CD4-positive, alpha-beta T cell treated with Interleukin-15 for 1 hour (primary cell): Measurements from ENCODE around the gene KCNMA1.

ENCODE experiments used
- DNase-seq: peaks from one replicate; pipeline ENCODE4 v3.0.0-alpha.2; 2020

Gene KCNMA1

GRCh38 chr10:76991621-76992020 lies 646.0 kb downstream of the KCNMA1 start:
- DNase-seq, result no peak

- no peak for DNase-seq
These were observed 647.0 kb downstream of the KCNMA1 start for GRCh38 chr10:76990561-76990960.

- peak; percentile 36 for DNase-seq
These were observed 652.8 kb downstream of the KCNMA1 start for GRCh38 chr10:76984559-76985443.

GRCh38 chr10:76983624-76984023 lies 654.0 kb downstream of the KCNMA1 start:
- no peak for DNase-seq

GRCh38 chr10:76982671-76983070 lies 654.9 kb downstream of the KCNMA1 start:
- DNase-seq, result no peak

GRCh38 chr10:76981251-76981650 lies 656.4 kb downstream of the KCNMA1 start:
- no peak for DNase-seq

GRCh38 chr10:76977901-76978300 lies 659.7 kb downstream of the KCNMA1 start:
- DNase-seq, result no peak

GRCh38 chr10:76977046-76977445 lies 660.6 kb downstream of the KCNMA1 start:
- DNase-seq, result no peak

GRCh38 chr10:76976142-76976541 lies 661.5 kb downstream of the KCNMA1 start:
- no peak for DNase-seq

GRCh38 chr10:76975126-76975525 lies 662.5 kb downstream of the KCNMA1 start:
- no peak for DNase-seq

GRCh38 chr10:76974017-76974691 lies 663.5 kb downstream of the KCNMA1 start:
- DNase-seq, result no peak

- DNase-seq, result no peak
These were observed 664.3 kb downstream of the KCNMA1 start for GRCh38 chr10:76973091-76974016.

- no peak for DNase-seq
These were observed 665.1 kb downstream of the KCNMA1 start for GRCh38 chr10:76972541-76972940.

GRCh38 chr10:76971547-76972170 lies 665.9 kb downstream of the KCNMA1 start:
- no peak for DNase-seq

GRCh38 chr10:76970711-76971519 lies 666.7 kb downstream of the KCNMA1 start:
- DNase-seq, result no peak

- DNase-seq, result no peak
These were observed 668.2 kb downstream of the KCNMA1 start for GRCh38 chr10:76969366-76969948.

- DNase-seq, result no peak
These were observed 669.1 kb downstream of the KCNMA1 start for GRCh38 chr10:76968483-76968882.

GRCh38 chr10:76962851-76963250 lies 674.8 kb downstream of the KCNMA1 start:
- DNase-seq, result no peak

GRCh38 chr10:76961841-76962240 lies 675.8 kb downstream of the KCNMA1 start:
- DNase-seq, result no peak

GRCh38 chr10:76959111-76959510 lies 678.5 kb downstream of the KCNMA1 start:
- no peak for DNase-seq

GRCh38 chr10:76954838-76955237 lies 682.8 kb downstream of the KCNMA1 start:
- no peak for DNase-seq
